Astrocyte (in vitro differentiated cells and primary cell): ENCODE measurements around the gene CASP2.

Source experiments
- CTCF ChIP-seq: IDR thresholded peaks from 2 replicates; pipeline ENCODE4 v1.5.1; 2011; ENCODE audit warnings: low read depth, mild to moderate bottlenecking, inconsistent platforms, low read length, moderate library complexity; ENCODE audit not compliant: insufficient read depth
- EZH2 ChIP-seq: IDR thresholded peaks from 2 replicates; pipeline ENCODE4 v1.6.1; 2012; ENCODE audit warnings: mild to moderate bottlenecking, low read length, inconsistent platforms; ENCODE audit not compliant: insufficient read depth

GRCh38 chr7:143323653-143324052 lies 35.5 kb downstream of the CASP2 start:
- TF ChIP-seq EZH2 (no peak), CTCF (no peak)
